ENCODE measurements around the gene SEPTIN1. TPM values are rescaled to one million over a fixed set of nuclear protein-coding genes. Genes with fewer than 3 reads are reported as not detected.

SEPTIN1 gene
- total RNA-seq, 1 donor from 2014 or later: 0.38 TPM

DNA sequence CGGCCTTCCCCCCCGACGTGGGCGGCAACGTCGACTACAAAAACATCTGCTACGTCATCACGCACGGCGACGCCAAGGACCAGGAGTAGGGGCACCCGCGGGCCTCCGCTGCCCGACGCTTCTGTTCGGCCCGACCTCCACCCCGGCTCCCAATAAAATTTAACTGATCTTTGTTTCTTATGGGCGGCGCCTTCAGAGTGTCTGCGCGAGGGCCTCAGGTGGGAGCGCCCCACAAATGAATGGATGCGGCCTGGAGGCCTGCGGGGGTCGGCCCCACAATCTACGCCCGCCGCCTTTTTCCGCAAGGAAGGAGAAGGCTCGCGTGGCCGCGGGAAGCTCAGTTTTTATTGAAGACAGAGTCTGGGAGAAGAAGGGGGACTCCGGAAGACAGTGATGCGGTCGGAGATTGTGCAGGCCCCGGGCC, 4.5 kb downstream of the SEPTIN1 start:
- Histone ChIP-seq H3K27me3 (ENCODE audit: control insufficient read depth, insufficient read depth, low read length) (peaks cover 2% of the 10 kb centered on the region), H3K4me3 (ENCODE audit: low read depth, low read length) (peak overlapping the region; percentile 83), H3K36me3 (ENCODE audit: control insufficient read depth, insufficient read depth, low read length) (peaks cover 1% of the 10 kb centered on the region)
- peak; percentile 56 for DNase-seq (ENCODE audit: low read depth)
- TF ChIP-seq, protein P1, sequence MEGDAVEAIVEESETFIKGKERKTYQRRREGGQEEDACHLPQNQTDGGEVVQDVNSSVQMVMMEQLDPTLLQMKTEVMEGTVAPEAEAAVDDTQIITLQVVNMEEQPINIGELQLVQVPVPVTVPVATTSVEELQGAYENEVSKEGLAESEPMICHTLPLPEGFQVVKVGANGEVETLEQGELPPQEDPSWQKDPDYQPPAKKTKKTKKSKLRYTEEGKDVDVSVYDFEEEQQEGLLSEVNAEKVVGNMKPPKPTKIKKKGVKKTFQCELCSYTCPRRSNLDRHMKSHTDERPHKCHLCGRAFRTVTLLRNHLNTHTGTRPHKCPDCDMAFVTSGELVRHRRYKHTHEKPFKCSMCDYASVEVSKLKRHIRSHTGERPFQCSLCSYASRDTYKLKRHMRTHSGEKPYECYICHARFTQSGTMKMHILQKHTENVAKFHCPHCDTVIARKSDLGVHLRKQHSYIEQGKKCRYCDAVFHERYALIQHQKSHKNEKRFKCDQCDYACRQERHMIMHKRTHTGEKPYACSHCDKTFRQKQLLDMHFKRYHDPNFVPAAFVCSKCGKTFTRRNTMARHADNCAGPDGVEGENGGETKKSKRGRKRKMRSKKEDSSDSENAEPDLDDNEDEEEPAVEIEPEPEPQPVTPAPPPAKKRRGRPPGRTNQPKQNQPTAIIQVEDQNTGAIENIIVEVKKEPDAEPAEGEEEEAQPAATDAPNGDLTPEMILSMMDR (IDR thresholded peaks at IDR 0.05; ENCODE audit: insufficient read depth, low read length, poor library complexity, severe bottlenecking): no peak

DNA sequence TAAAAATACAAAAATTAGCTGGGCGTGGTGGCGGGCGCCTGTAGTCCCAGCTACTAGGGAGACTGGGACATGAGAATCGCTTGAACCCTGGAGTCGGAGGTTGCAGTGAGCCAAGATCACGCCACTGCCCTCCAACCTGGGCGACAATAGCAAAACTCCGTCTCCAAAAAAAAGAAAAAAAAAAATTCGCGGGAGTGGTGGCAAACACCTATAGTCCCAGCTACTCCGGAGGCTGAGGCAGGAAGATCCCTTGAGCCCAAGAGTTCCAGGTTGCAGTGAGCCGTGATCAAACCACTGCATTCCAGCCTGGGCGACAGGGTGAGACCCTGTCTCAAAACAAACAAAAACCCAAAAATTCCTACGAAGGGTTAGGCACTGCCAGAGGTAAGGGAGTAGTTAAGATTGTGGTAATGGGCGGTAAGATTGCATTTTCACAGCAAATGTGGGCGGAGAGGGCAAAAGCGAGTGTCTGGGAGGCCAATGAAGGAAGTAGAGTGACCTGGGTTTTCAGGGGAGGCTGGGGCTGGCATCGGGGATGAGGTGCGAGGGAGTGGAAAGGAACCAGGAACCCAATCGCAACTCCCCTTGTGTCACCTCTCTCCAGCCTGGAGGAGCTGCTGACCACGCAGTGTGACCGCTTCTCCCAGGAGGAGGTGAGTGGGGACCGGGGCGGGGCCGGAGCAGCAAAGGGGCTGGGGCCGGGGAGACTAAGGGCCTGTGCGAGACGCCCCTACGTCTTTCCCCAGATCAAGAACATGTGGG, 5.1 kb downstream of the SEPTIN1 start:
- no peaks in the 10 kb centered on the region for H3K27me3 ChIP-seq (ENCODE audit: control insufficient read depth, insufficient read depth, low read length)
- H3K4me3 ChIP-seq (ENCODE audit: low read depth, low read length): peak overlapping the region; percentile 83
- no peak for DNase-seq (ENCODE audit: low read depth)
- TF ChIP-seq, protein P1 (IDR thresholded peaks at IDR 0.05; ENCODE audit: insufficient read depth, low read length, poor library complexity, severe bottlenecking): no peak
- H3K36me3 ChIP-seq (ENCODE audit: control insufficient read depth, insufficient read depth, low read length): peaks cover 1% of the 10 kb centered on the region

DNA sequence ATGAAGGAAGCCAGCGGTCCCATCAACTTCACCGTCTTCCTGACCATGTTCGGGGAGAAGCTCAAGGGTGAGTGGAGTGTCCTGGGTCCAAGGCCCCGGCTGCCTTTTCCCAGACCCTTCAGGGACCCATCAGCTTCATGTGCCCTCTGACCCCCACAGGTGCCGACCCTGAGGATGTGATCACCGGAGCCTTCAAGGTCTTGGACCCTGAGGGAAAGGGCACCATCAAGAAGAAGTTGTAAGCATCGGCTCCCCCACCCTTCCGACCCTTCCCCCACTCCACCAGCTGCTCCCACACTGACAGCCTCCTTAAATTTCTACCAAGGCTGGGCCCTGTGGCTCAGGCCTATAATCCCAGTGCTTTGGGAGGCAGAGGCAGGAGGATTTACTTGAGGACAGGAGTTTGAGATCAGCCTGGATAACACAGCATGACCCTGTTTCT, 5.9 kb downstream of the SEPTIN1 start:
- TF ChIP-seq, protein P1 (IDR thresholded peaks at IDR 0.05; ENCODE audit: insufficient read depth, low read length, poor library complexity, severe bottlenecking): no peak
- peaks cover 1% of the 10 kb centered on the region for H3K36me3 ChIP-seq (ENCODE audit: control insufficient read depth, insufficient read depth, low read length)
- no peaks in the 10 kb centered on the region for H3K27me3 ChIP-seq (ENCODE audit: control insufficient read depth, insufficient read depth, low read length)
- DNase-seq (ENCODE audit: low read depth): no peak
- no peak overlapping the region for H3K4me3 ChIP-seq (ENCODE audit: low read depth, low read length)

GRCh38 chr16:30375864-30376263, 6.5 kb downstream of the SEPTIN1 start:
- no peaks in the 10 kb centered on the region for H3K27me3 ChIP-seq (ENCODE audit: control insufficient read depth, insufficient read depth, low read length)
- no peak overlapping the region for H3K4me3 ChIP-seq (ENCODE audit: low read depth, low read length)
- peaks cover 1% of the 10 kb centered on the region for H3K36me3 ChIP-seq (ENCODE audit: control insufficient read depth, insufficient read depth, low read length)
- TF ChIP-seq, protein P1 (IDR thresholded peaks at IDR 0.05; ENCODE audit: insufficient read depth, low read length, poor library complexity, severe bottlenecking): no peak
- no peak for DNase-seq (ENCODE audit: low read depth)

DNA sequence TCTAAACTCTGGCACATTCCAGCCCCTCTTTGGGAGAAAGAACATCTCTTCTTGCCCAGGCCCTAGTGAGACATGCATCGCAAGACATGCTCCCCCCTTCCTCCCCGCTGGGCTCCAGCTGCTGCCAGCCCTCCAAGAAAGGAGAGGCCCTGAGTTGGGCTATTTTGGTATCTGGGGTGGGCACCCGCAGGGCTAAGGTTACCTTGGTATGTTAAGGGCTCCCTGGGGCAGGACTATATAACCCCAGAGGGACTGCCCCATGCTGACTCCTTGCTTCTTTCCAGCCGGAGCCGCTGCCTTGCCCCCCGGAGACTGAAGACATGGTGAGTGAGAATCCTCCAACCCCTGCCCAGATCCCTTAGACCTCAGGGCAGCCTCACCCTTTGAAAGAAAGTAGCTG, 7.8 kb downstream of the SEPTIN1 start, which contains the start of gene MYL11:
MYL11 (plus strand) TSS at position 265 of the 400 bp plus-strand sequence; CDS start at position 321, 56 bp downstream.
- Histone ChIP-seq H3K27me3 (ENCODE audit: control insufficient read depth, insufficient read depth, low read length) (no peaks in the 10 kb centered on the region), H3K36me3 (ENCODE audit: control insufficient read depth, insufficient read depth, low read length) (no peaks in the 10 kb centered on the region), H3K4me3 (ENCODE audit: low read depth, low read length) (no peak within 1 kb of the TSS)
- TF ChIP-seq, protein P1 (IDR thresholded peaks at IDR 0.05; ENCODE audit: insufficient read depth, low read length, poor library complexity, severe bottlenecking): no peak
- no peak for DNase-seq (ENCODE audit: low read depth)
